Fibroblast of skin of right biceps (primary cell): Measurements from ENCODE around the gene CTNNA3.
A peak's percentile ranks its signal among the peaks of the same experiment; 100 is the strongest.
"Not testable (repeated sequence)": the region's sequence is repeated elsewhere in the genome, so short reads cannot be mapped to it uniquely, and the experiment has no call there.

Experiments
- DNase-seq: peaks from one replicate; pipeline ENCODE4 v3.0.0-alpha.2; 2013

Gene CTNNA3

DNA sequence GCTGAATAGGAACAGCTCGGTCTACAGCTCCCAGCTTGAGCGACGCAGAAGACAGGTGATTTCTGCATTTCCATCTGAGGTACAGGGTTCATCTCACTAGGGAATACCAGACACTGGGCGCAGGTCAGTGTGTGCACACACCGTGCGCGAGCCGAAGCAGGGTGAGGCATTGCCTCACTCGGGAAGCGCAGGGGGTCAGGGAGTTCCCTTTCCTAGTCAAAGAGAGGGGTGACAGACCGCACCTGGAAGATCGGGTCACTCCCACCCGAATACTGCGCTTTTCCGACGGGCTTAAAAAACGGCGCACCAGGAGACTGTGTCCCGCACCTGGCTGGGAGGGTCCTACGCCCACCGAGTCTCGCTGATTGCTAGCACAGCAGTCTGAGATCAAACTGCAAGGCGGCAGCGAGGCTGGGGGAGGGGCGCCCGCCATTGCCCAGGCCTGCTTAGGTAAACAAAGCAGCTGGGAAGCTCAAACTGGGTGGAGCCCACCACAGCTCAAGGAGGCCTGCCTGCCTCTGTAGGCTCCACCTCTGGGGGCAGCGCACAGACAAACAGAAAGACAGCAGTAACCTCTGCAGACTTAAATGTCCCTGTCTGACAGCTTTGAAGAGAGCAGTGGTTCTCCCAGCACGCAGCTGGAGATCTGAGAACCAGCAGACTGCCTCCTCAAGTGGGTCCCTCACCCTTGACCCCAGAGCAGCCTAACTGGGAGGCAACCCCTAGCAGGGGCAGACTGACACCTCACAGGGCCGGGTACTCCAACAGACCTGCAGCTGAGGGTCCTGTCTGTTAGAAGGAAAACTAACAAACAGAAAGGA, 465.1 kb downstream of the CTNNA3 start:
- DNase-seq = not testable (repeated sequence)

- no peak for DNase-seq
Observed at GRCh38 chr10:67225226-67225625, 470.8 kb downstream of the CTNNA3 start.

- no peak for DNase-seq
Observed at GRCh38 chr10:67224553-67224952, 471.4 kb downstream of the CTNNA3 start.

GRCh38 chr10:67222934-67223333, 473.1 kb downstream of the CTNNA3 start:
- no peak for DNase-seq

DNA sequence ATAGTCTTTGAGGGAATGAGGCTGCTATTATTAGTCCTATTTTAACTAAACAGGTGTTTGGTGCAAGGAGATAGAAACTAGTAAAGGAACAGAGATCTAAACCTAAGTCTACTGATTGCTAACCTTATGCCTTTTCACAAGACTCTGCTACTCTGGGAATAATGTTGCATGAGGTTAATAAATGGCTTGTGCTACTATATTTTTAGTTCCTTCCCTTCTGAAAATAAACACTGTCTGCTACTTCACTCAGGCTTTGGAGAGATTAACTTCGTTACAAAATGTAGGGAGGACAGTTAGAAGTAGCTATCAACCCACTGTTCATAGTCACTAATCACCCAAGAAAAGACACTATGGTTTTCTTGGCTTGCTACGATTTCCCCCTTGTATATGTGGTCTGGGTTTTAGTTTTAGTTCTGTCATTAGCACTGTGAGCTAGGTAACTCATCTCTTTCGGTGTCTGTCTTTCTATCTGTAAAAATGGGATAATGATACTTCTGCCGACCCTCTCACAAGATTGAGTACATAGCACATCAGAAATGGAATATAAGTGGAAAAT, 474.0 kb downstream of the CTNNA3 start:
- DNase-seq = no peak

- DNase-seq = no peak
Observed at GRCh38 chr10:67211680-67212079, 484.3 kb downstream of the CTNNA3 start.

- not testable (repeated sequence) for DNase-seq
Observed at GRCh38 chr10:67207923-67208322, 488.1 kb downstream of the CTNNA3 start.

- DNase-seq = no peak
Observed at GRCh38 chr10:67200913-67201564, 495.0 kb downstream of the CTNNA3 start.

GRCh38 chr10:67175354-67175753, 520.6 kb downstream of the CTNNA3 start:
- no peak for DNase-seq

DNA sequence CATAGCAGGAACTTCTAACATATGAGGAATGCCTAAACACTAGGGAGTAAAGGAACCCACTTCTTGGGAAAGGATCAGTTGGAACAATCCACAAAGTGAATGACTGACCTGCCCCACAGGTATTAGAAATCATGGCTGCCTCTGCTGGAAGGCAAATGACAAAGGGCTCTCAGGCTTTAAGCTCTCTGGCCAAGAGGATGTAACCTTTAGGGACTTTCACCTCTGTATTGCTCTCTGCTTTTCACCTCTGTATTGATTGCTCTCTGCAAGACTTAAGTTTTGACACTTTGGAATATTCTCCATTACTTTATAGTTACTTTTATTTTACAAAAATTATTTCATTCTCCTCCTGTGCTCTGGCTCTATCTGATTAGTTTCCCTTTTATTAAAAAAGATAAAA, 522.2 kb downstream of the CTNNA3 start:
- DNase-seq = no peak

GRCh38 chr10:67171970-67172369, 524.0 kb downstream of the CTNNA3 start:
- DNase-seq = no peak

DNA sequence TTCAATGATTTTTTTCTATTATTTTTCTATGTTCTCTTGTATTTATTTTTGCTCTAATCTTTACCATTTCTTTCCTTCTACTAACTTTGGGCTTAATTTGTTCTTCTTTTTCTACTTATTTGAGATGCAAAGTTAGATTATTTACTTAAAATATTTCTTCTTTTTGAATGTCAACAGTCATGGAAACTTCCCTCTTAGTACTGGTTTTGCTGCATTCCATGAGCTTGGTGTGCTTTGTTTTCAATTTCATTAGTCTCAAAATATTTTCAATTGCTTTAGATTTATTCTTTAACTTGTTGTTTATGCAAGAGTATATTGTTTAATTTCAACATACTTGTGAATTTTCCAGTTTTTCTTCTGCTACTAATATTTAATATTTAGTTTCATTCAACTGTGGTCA, 539.8 kb downstream of the CTNNA3 start:
- DNase-seq = no peak

DNA sequence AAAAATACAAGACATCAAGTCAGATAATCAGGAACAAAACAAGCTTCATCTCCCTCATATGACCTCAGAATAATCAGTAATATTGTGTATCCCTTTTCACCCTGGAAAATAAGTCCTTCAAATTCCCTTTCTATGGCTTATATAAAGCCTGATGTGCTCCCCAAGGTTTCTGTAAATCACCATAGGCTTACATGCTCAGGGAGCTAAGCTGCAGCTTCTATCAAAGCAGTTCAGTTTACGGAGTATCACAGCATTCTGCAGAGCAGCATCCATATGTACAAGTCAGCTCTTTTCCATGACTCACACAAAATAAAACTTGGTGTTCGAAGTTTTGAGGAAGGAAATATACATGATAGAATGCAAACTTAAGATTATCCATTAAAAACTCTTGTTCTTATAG, 544.5 kb downstream of the CTNNA3 start:
- DNase-seq = no peak

- DNase-seq = no peak
Observed at GRCh38 chr10:67144530-67144929, 551.5 kb downstream of the CTNNA3 start.

DNA sequence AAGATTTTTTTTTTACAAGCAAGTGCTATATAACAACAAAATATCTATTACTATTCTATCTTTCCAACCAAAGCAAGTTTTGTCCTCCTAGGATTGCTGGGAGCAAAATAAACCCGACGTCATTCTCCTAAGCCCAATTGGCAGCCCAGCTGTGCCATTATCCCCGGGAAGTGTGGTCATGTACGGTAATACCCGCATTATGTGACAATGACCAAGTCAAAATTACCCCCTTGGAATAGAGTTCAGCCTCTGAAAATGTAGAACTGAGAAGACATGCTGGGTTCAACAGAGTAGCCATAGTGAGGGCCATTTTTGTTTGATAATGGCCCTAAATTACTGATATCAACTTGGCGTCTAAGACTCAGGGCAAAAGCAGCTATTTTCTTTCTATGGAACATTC, 554.7 kb downstream of the CTNNA3 start:
- DNase-seq = no peak

GRCh38 chr10:67140641-67141040, 555.4 kb downstream of the CTNNA3 start:
- DNase-seq = no peak

- DNase-seq = no peak
Observed at GRCh38 chr10:67127441-67127840, 568.6 kb downstream of the CTNNA3 start.

- DNase-seq = peak; percentile 25
Observed at GRCh38 chr10:67119651-67120050, 576.3 kb downstream of the CTNNA3 start.

DNA sequence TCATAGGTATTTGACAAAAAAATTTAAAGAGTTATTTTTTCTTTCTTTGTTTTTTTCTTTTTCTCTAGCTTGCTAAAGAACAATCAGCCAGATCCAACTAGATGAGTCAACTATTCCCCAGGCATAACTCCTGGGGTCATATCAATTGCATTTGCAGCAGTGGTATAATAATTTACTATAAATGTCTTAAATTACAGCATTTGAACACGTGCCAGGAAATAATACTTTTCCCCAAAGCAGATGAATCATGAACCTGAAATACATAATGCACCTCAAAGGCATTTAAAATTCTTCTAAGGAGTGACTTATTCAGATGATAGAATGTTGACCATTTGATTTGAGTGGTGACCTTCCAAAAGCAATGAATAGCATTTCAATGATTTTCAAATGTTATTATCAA, 580.0 kb downstream of the CTNNA3 start:
- peak; percentile 74 for DNase-seq

- peak; percentile 12 for DNase-seq
Observed at GRCh38 chr10:67114945-67115344, 581.0 kb downstream of the CTNNA3 start.

GRCh38 chr10:67112765-67113164, 583.2 kb downstream of the CTNNA3 start:
- no peak for DNase-seq

GRCh38 chr10:67110286-67110685, 585.7 kb downstream of the CTNNA3 start:
- DNase-seq = no peak

DNA sequence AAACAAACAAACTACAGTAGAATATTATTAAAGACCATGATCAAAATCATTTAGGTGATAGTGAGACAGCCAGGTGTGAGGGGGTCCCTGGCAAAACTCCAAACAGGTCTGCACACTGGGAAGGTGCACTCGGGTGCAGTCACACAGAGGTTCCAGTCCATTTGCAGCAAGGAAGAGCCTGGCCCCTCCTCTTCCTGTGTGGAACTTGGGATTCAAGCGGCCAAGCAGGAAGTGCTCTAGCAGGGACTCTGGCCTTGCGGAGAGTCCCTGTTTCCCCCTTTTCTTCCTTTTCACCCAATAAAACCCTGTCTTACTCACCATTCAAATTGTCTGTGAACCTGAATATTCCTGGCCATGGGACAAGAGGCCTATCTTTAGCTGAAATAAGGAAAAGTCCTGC, 588.3 kb downstream of the CTNNA3 start:
- no peak for DNase-seq

- no peak for DNase-seq
Observed at GRCh38 chr10:67100951-67101350, 595.0 kb downstream of the CTNNA3 start.
